Endothelial cell of umbilical vein (primary cell): ENCODE results near the gene CACNB4. TPM values are rescaled to one million over a fixed set of nuclear protein-coding genes. Genes with fewer than 3 reads are reported as not detected.

Source experiments
- BruUV-seq: library from RNA; stranded (reverse); fragments of 400-500 nt; replicated peaks from 2 replicates; lab custom pipeline; 2021; lab: Mats Ljungman, UMichigan
- CTCF ChIA-PET: fragments of 300-600, 350-600 bp; sonication (Branson Sonifier 250); formaldehyde crosslinking; loops from one replicate; lab custom pipeline; 2021; ENCODE audit warnings: antibody characterized with exemption, inconsistent platforms; lab: Charles Lee
- POLR2A ChIA-PET: fragments of 300-600, 350-600 bp; sonication (Branson Sonifier 250); formaldehyde crosslinking; loops from one replicate; lab custom pipeline; 2021; ENCODE audit warnings: antibody characterized with exemption, inconsistent platforms; lab: Charles Lee
- DNase-seq: peaks from one replicate; pipeline ENCODE4 v3.0.0-alpha.2; 2011; ENCODE audit warnings: low read depth, low spot score
- FAIRE-seq: peaks from 2 replicates; lab custom pipeline; 2011; peaks lifted over from hg19 to GRCh38; lab: Jason Lieb, UNC
- H2AFZ ChIP-seq: 2 replicates; pipeline ENCODE4 v1.6.0; 2012; ENCODE audit warnings: low read depth, low read length, control low read depth, inconsistent platforms
- H3K27ac ChIP-seq: 2 replicates; pipeline ENCODE4 v1.5.1; 2011; ENCODE audit warnings: low read depth, mild to moderate bottlenecking, control low read depth, low read length, moderate library complexity; ENCODE audit not compliant: insufficient read depth
- H3K27me3 ChIP-seq, 2 experiments: 2 replicates each; pipeline versions ENCODE4 v1.6.0 to v1.6.1; 2011; ENCODE audit warnings: low read length in 2 of 2, mixed read lengths in 1 of 2; ENCODE audit not compliant: control insufficient read depth in 2 of 2, insufficient read depth in 2 of 2
- H3K36me3 ChIP-seq, 2 experiments: 2 replicates in 1 of 2; 3 replicates in 1 of 2; pipeline ENCODE4 v1.5.1; 2011; ENCODE audit warnings: low read length in 2 of 2, mild to moderate bottlenecking in 1 of 2, moderate library complexity in 1 of 2; ENCODE audit not compliant: control insufficient read depth in 2 of 2, insufficient read depth in 2 of 2; ENCODE audit errors: extremely low read depth in 1 of 2
- H3K4me1 ChIP-seq: 3 replicates; pipeline ENCODE4 v1.5.1; 2011; ENCODE audit warnings: mild to moderate bottlenecking, low read length; ENCODE audit not compliant: control insufficient read depth, insufficient read depth; ENCODE audit errors: extremely low read depth
- H3K4me2 ChIP-seq: 2 replicates; pipeline ENCODE4 v1.6.1; 2011; ENCODE audit warnings: low read length, control low read depth, mixed read lengths; ENCODE audit not compliant: insufficient read depth
- H3K4me3 ChIP-seq, 3 experiments: fragments of 200-600 bp in 1 of 3; sonication (generic), shearing (Covaris generic) in 1 of 3; replicated peaks in 1 of 3; 2 replicates each; pipeline ENCODE4 v1.5.1; 2011 to 2016; ENCODE audit warnings: control low read depth in 3 of 3, low read length in 3 of 3, mild to moderate bottlenecking in 2 of 3, inconsistent platforms in 1 of 3, low read depth in 1 of 3, moderate library complexity in 1 of 3; ENCODE audit not compliant: insufficient read depth in 1 of 3
- H3K79me2 ChIP-seq: 2 replicates; pipeline ENCODE4 v1.6.0; 2012; ENCODE audit warnings: low read length, inconsistent platforms; ENCODE audit not compliant: control insufficient read depth, insufficient read depth
- H3K9ac ChIP-seq: replicated peaks from 2 replicates; pipeline ENCODE3; 2011; ENCODE audit warnings: low read length, control low read depth; ENCODE audit not compliant: insufficient read depth; ENCODE audit errors: extremely low read depth
- H3K9me1 ChIP-seq: replicated peaks from 3 replicates; pipeline ENCODE4 v1.6.0; 2011; ENCODE audit warnings: mild to moderate bottlenecking, low read length; ENCODE audit not compliant: control insufficient read depth, insufficient read depth; ENCODE audit errors: extremely low read depth
- H3K9me3 ChIP-seq: replicated peaks from 2 replicates; pipeline ENCODE4 v1.5.1; 2012; ENCODE audit warnings: low read length, inconsistent platforms; ENCODE audit not compliant: control insufficient read depth, insufficient read depth
- H4K20me1 ChIP-seq: replicated peaks from 2 replicates; pipeline ENCODE3; 2011; ENCODE audit warnings: mild to moderate bottlenecking, low read length; ENCODE audit not compliant: control insufficient read depth, insufficient read depth; ENCODE audit errors: extremely low read depth
- EZH2 ChIP-seq: IDR thresholded peaks from 2 replicates; pipeline ENCODE4 v1.6.1; 2012; ENCODE audit warnings: borderline replicate concordance, low read depth, mild to moderate bottlenecking, moderate library complexity, low read length, inconsistent platforms; ENCODE audit not compliant: severe bottlenecking
- FOS ChIP-seq: IDR thresholded peaks from 2 replicates; pipeline ENCODE4 v1.6.1; 2011; ENCODE audit warnings: mild to moderate bottlenecking, low read length, moderate library complexity, borderline replicate concordance; ENCODE audit not compliant: insufficient read depth
- GATA2 ChIP-seq: IDR thresholded peaks from 2 replicates; pipeline ENCODE4 v1.7.0; 2011; ENCODE audit warnings: low read depth, mild to moderate bottlenecking, moderate library complexity, mixed read lengths, low read length; ENCODE audit not compliant: insufficient read length, insufficient read depth
- MAX ChIP-seq: IDR thresholded peaks from 2 replicates; pipeline ENCODE4 v1.6.1; 2011; ENCODE audit not compliant: insufficient read depth, insufficient read length
- POLR2A ChIP-seq: IDR thresholded peaks from 2 replicates; pipeline ENCODE4 v1.6.1; 2012; ENCODE audit warnings: low read depth, mild to moderate bottlenecking, control low read depth, low read length
- POLR2AphosphoS5 ChIP-seq: IDR thresholded peaks from 2 replicates; pipeline ENCODE4 v1.6.1; 2012; ENCODE audit warnings: low read depth, mild to moderate bottlenecking, control low read depth, low read length, moderate library complexity; ENCODE audit not compliant: insufficient read depth
- dilution Hi-C: fragments of 300-500 bp; cut with MboI; formaldehyde crosslinking; loops from one replicate; pipeline ENCODE4 v1.15.0; 2019; ENCODE audit warnings: low sequenced_read_pairs; ENCODE audit not compliant: extremely low pct_ligation_motif_present
- intact Hi-C: fragments of 100-400 bp; cut with micrococcal nuclease; formaldehyde crosslinking; loops from one replicate; pipeline ENCODE4 v1.10.0; 2022
- polyA plus RNA-seq, 4 experiments: library from polyadenylated mRNA; depleted of rRNA in 3 of 4; stranded (reverse) in 3 of 4; unstranded in 1 of 4; fragments of >200 nt; gene quantifications; 2 replicates each; pipeline versions ENCODE4 v1.2.1 to v1.2.3, GENCODE V29; 2011 to 2012; ENCODE audit warnings: missing spikeins in 1 of 4
- total RNA-seq: library from RNA; stranded (reverse); gene quantifications from 2 replicates; pipeline ENCODE4 v1.2.3, GENCODE V29; 2021
- TF ChIP-seq, protein P1 (sequence below), 2 donors: IDR thresholded peaks; 1 replicate in 1 of 2; 2 replicates in 1 of 2; pipeline ENCODE4 v1.5.1; 2011; ENCODE audit warnings: low read length in 2 of 2, mild to moderate bottlenecking in 2 of 2, moderate library complexity in 2 of 2, control low read depth in 1 of 2, inconsistent platforms in 1 of 2, low read depth in 1 of 2; ENCODE audit not compliant: insufficient read depth in 1 of 2; ENCODE audit errors: extremely low read depth in 1 of 2

The CACNB4 gene
- total and polyA plus RNA-seq, 2 donors (not counting 3 experiments of a cell fraction or from before 2014, with no cell fraction given), result 0.23 to 0.58 TPM

DNA sequence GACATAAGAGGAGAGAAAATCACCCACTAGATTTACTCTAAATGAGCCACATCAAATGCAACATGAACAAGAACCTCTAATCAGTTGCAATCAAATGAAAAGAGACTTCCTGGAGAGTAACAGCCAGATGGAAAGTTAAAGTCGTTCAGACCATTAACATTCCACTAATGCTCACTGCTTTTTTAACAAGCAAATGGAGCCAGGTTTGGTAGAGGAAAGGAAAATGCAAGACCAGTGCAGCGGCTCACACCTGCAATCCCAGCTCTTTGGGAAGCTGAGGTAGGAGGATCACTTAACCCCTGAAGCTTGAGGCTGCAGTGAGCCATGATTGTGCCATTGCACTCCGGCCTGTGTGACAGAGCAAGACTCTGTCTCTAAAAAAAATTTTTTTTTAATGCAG, 48.5 kb downstream of the CACNB4 start:
- intact Hi-C loops (no loop called here), dilution Hi-C loops (no loop called here)
- TF ChIP-seq FOS, result no peak
- no peak for TF ChIP-seq POLR2A
- no peak for TF ChIP-seq POLR2AphosphoS5
- no peak for TF ChIP-seq EZH2
- no peak for TF ChIP-seq GATA2
- no peak for TF ChIP-seq MAX
- TF ChIP-seq, protein P1, sequence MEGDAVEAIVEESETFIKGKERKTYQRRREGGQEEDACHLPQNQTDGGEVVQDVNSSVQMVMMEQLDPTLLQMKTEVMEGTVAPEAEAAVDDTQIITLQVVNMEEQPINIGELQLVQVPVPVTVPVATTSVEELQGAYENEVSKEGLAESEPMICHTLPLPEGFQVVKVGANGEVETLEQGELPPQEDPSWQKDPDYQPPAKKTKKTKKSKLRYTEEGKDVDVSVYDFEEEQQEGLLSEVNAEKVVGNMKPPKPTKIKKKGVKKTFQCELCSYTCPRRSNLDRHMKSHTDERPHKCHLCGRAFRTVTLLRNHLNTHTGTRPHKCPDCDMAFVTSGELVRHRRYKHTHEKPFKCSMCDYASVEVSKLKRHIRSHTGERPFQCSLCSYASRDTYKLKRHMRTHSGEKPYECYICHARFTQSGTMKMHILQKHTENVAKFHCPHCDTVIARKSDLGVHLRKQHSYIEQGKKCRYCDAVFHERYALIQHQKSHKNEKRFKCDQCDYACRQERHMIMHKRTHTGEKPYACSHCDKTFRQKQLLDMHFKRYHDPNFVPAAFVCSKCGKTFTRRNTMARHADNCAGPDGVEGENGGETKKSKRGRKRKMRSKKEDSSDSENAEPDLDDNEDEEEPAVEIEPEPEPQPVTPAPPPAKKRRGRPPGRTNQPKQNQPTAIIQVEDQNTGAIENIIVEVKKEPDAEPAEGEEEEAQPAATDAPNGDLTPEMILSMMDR (IDR thresholded peaks at IDR 0.05; ENCODE audit: extremely low read depth in 1 of 2, insufficient read depth in 1 of 2, low read depth in 1 of 2, low read length in 2 of 2), result no peak
- FAIRE-seq (no peak), DNase-seq (no peak)
- Histone ChIP-seq H4K20me1 (no peaks in the 10 kb centered on the region), H3K9me1 (no peaks in the 10 kb centered on the region), H3K4me3 (no peak overlapping the region), H3K27ac (no peak overlapping the region), H3K4me2 (no peak overlapping the region), H3K9me3 (no peaks in the 10 kb centered on the region), H3K27me3 (peaks cover 1 to 9% of the 10 kb centered on the region in 2 experiments), H3K9ac (no peak overlapping the region), H3K79me2 (no peaks in the 10 kb centered on the region), H2AFZ (no peak overlapping the region), H3K4me1 (no peaks in the 10 kb centered on the region), H3K36me3 (no peaks in the 10 kb centered on the region)
- no TSS peak for BruUV-seq
- ChIA-PET POLR2A (no interaction called here), CTCF (interaction anchor here (1.5 kb wide), 1 partner anchor 12 kb away, joined by 4 read pairs; no protein-coding TSS in a partner anchor)
